ENCODE measurements around the gene TSEN15.

The TSEN15 gene

DNA sequence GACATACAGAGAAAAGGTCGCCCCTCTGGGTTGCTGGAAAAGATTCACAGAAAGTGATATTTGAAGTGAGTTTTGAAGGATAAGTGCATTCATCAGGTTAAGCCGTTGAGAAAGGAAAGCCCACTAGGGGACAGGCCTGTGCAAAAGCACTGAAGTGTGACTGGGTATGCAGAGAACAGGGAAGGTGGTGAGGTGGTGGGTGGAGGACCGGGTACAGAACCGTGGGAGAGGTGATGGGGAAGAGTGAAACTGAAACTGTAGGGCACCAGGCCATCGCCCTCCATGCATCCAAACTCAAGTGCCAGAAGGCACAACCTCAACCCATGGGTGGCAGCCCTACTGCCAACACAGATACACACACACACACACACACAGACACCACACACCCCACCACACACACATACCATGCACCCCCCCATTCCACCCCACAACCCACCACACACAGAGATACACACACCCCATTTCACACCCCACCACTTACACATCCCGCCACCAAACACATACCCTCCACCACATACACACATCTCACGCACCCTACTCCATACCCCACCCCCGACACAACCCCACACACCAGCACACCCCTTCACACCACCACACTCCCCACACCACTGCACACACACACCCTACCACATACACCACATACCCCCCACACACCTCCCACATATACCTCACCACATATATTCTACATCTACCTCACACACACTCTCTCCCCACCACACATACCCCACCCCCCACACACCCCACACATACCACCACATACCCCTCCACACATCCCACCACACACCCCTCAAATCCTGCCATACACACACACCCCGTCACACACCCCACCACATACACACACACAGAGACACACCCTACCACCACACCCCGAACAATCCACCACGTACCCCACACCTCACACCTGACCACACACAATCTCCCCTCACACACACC lies 59.0 kb downstream of the TSEN15 start:
- no peak for FAIRE-seq

DNA sequence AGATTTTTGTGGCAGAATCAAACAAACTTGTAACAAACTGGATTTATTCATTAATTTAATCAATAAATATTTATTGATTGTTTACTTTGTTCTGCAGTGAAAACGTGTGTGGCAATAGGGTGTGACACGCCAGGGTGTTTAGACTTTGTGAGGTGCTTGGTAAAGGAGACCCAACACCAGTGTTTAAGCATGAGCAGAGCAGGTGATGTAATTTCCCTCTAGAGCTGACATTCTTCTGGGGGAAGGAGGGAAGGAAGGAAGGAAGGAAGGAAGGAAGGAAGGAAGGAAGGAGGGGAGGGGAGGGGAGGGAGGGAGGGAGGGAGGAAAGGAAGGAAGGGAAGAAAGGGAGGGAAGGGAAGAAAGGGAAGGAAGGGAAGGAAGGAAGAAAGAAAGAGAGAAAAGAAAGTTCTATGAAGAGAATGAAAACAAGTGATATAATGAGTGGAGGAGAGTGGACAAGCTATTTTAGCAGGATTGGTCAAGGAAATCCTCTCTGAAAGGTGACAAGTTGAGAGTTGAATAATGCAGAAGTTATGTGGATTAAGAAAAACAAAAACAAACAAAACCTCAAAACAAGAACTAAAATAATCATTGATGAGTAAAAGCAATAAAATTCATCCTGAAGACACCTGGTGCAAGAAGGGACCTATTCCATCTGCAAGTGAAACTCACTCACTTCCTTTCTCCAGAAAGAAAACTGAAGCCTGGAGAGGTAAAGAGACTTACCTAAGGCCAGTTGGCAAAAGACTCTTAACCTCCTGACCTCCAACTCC lies 60.8 kb downstream of the TSEN15 start:
- no peak for FAIRE-seq

DNA sequence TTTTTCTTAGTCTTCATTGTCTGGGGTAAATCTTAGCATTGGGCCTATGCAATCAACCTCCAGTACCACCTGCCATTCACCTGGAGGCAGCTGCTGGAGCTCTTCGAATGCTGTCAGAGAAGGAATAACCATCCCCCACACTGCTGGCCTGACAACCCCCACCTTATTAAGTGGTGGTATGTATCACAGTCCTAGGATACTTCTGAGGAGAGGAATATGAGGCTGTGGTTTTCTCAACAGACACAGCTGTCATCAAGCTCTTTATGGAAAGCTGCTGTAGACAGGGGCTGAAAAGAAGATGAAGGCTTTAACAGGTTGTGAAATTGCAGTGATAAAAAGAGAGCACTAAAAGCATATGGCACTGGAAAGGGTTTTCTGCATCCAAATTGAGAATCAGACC lies 61.7 kb downstream of the TSEN15 start:
- FAIRE-seq = no peak

DNA sequence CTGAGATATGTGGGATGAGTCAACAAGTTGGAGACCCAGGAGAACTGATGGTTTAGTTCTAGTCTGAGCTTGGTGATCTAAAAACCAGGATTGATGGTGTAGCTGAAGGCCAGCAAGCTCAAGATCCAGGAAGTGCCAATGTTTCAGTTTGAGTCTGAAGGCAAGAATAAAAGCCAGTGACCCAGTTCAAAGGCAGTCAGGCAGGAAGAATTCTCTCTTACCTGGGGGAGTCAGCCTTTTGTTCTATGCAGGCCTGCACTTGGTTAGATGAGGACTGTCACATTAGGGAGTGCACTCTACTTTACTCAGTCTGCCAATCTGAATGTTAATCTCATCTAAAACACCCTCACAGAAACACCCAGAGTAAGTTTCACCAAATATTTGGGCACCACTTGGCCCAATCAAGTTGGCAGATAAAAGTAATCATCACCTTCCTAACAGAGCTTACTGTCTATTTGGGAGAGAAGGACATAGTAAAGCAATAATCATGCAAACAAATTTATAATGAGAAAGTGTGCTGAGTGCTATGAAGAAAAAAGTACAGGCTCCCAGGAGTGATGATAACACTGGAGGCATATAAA lies 63.4 kb downstream of the TSEN15 start:
- no peak for FAIRE-seq

DNA sequence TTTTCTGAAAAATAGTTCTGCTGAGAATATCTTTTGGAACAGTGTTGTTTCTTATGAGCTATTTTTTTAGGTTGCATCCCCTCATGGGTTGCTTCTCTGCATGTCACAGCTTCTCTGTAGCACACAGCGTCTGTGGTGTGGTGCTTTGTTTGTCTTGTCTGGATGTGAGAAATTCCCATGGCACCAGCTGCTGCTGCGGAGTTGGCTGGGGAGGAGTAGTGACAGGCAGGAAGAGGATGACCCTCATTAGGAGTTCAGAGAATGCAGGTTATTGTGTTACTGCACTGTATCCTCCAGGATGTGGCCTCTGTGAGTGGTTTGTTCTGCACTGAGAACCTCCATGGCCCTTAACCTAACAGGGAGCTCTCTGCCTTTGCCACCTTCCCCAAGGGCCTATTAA lies 64.8 kb downstream of the TSEN15 start:
- FAIRE-seq = no peak

DNA sequence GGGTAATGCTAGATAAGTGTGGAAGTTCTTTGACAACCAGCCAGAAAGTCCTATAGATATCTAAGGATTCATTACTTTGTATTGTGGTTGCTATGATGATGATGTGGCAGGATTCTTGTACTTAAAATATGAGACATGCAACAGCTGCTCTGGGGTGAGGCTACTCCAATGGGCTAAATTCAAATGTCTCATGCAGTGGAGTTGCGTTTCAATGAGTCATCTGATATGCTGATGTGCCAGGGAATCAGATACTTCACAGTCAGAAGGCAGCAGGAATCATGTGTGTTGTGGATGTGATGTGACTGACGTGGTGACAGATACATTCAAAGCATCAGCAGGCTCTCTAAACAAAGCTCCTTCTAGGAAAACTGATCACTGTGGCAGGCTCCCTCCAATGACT lies 66.5 kb downstream of the TSEN15 start:
- FAIRE-seq = no peak
